NCI-H345 treated with DMSO at 0.1 percent for 48 hours (cell line): ENCODE measurements around the gene MSH3.
"Not testable (repeated sequence)": the region's sequence is repeated elsewhere in the genome, so short reads cannot be mapped to it uniquely, and the experiment has no call there.

ENCODE experiments used
- DNase-seq: peaks from one replicate; lab custom pipeline; 2025; ENCODE audit not compliant: unreplicated experiment; lab: John Stamatoyannopoulos, UW

Gene MSH3

DNA sequence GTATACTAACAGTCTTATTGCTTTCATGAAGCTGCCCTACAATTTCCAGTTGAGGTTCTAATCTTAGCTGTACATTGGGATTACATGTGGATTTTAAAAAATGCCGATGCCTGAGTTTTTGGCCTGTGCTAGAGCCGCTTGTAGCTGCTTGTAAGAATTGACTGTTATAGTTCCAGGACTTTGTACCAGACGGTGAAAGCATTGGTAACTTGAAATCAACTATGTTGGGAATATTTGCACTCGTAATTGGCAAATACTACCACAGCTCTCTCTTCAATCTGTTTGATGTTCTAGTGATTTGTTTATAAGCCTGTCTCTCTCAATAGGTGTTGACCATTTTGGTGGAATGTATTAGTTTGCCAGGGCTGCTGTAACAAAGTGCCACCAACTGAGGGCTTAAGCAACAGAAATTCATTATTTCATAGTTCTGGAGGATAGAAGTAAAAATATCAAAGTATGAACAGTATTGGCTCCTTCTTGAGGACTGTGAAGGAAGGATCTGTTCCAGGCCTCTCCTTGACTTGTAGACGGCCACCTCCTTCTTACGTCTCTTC is 50.8 kb downstream of the MSH3 start:
- DNase-seq, result no peak

GRCh38 chr5:80705801-80706200 is 51.3 kb downstream of the MSH3 start:
- no peak for DNase-seq

- DNase-seq, result no peak
Measured at GRCh38 chr5:80706835-80707447, 52.5 kb downstream of the MSH3 start.

DNA sequence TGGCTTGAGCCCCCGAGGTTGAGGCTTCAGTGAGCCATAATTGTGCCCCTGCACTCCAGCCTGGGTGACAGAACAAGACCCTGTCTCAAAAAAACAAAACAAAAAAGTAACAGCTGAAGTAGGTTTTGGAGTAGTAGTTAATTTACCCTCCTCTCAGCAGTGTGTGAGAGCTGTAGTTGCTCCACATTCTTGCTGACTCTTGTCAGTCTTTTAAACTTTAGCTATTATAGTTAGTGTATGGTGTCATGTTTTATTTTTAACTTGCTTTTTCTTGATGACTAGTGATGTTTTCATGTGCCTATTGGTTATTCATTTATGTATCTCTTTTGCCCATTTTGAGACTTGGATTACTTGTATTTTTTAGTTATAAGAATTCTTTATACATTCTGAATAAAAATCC is 53.2 kb downstream of the MSH3 start:
- no peak for DNase-seq

GRCh38 chr5:80711216-80711615 is 56.8 kb downstream of the MSH3 start:
- DNase-seq, result no peak

DNA sequence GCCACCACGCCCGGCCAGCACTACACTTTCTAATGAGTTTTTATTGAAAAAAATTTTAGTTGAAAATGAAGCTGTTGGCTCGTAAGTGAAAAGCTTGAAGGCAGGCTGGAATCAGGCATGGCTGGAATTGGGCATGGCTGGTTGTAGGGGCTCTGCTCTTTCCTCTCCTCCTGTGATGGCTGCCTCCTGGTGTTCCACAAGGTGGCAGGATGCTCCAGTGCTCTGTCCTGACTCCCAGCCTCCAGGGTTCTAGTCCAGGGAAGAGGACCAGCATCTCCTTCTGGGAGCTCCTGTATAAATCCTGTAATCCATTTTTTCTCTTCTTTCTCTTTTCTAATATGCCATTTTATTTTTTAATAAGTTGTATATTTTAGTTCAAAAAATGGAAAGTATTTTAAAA is 57.5 kb downstream of the MSH3 start:
- DNase-seq, result peak; percentile 0

DNA sequence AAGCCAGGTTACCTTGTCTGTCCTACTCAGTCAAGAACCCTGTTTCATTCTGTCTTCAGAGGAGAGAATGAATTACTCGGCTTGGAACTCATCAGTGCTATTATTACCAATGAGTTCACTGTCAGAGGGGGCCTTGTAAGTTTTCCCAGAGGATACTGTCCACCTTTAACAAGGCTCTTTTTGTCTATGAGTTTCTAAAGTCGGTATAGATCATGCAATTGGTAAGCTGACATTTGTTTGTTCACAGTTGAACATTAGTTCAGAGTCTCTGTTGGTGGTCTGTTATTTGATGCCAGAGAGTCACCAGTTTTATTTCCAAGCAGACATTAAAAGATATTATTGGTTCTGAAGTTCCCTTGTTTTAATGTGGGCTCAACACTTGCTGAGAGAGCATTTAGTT is 58.5 kb downstream of the MSH3 start:
- no peak for DNase-seq

GRCh38 chr5:80713631-80714030 is 59.2 kb downstream of the MSH3 start:
- DNase-seq, result no peak

- DNase-seq, result no peak
Measured at GRCh38 chr5:80714570-80715298, 60.3 kb downstream of the MSH3 start.

DNA sequence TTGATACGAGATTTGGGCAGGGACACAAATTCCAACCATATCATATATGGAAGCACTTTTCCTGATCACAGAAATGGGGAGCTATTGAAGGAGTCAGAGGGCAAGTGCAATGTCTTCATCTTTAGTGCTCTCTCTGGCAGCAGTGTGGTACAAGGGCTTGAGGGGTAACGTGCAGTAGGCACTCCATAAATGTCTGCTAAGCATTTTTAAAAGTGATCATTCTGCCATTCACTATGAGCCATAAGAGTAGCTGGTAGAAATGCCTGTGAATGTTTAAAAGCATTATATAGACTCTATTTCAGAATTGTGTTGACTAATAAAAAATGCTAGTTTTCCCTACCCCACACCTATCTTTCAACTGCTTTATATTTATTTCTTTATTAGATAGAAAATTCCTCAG is 61.4 kb downstream of the MSH3 start:
- DNase-seq, result no peak

GRCh38 chr5:80720181-80720580 is 65.7 kb downstream of the MSH3 start:
- DNase-seq, result no peak

DNA sequence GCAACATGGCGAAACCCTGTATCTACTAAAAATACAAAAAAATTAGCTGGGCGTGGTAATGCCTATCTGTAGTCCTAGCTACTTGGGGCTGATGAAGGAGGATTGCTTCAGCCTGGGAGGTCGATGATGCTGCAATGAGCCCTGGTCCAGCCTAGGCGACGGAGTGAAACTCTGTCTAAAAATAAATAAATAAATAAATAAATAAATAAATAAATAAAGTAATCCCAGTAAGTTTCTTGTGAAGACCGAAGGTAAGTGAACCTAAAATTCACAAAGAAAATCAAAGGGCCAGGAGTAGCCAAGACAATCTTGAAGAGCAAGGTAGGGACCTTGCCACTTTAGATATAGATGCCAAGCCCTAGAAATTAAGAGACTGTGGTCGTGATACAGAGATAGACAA is 68.5 kb downstream of the MSH3 start:
- no peak for DNase-seq

DNA sequence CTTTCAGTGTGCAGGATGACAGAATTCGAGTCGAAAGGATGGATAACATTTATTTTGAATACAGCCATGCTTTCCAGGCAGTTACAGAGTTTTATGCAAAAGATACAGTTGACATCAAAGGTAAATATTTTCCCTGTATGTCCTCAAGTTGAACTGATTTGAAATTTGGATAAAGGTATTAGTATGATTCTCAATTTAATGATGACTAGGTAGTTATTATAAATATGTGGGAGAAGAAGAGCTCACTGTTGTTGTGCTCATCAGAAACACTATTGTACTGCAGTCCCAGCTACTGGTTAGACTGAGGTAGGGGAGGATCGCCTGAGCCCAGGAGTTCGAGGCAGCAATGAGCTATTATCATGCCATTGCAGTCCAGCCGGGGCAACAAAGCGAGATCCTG is 71.0 kb downstream of the MSH3 start:
- DNase-seq, result no peak

DNA sequence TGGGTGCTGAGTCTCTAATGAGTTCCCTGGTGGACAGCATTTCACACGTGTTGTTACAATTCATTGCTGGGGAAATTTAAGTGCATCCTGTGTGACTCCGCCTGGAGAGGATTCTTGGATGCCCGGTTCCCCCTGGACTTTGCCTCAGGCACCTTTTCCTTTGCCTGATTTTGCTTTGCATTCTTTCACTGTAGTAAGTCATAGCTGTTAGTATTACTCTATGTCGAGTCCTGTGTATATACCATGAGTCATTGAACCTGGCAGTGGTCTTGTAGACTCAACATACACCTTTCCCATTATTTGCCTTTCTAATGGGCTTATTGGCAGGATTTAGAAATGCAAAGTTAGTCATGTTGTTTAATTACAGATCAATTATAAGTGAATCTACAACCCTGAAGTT is 82.3 kb downstream of the MSH3 start:
- DNase-seq, result no peak

DNA sequence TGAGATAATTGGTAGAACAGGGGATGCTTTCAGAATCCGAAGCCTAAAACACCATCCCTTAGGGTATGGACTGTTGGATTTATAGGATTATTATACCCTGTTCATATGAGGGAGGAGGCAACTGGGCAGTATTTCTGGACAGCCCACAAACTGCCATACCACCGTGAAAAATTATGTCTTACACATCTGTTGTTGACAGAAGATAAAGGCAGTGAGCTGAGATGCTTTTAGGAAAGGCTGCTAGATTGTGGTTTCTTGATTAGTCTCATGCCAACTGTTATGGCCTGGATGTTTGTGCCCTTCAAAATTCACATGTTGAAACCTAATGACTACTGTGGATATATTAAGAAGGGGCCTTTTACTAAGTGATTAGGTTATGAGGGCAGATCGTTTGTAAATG is 84.0 kb downstream of the MSH3 start:
- no peak for DNase-seq

DNA sequence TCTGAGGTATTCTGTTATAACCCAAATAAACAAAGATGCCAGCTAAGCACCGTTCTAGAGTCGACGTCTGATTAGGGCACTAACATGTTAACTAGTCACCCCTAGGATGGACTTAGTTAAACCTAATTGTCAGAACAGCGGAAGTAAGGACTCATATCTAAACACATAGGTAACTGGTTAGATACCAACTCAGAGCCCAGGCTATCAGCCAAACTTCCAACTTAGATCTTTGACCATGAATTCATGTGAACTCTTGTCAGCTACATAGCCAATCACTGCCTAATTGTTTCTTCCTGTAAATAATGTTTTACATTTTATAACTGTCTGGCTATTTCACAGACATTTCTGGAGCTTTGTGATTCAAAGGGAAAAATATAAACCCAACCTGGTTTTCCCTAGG is 84.6 kb downstream of the MSH3 start:
- no peak for DNase-seq

DNA sequence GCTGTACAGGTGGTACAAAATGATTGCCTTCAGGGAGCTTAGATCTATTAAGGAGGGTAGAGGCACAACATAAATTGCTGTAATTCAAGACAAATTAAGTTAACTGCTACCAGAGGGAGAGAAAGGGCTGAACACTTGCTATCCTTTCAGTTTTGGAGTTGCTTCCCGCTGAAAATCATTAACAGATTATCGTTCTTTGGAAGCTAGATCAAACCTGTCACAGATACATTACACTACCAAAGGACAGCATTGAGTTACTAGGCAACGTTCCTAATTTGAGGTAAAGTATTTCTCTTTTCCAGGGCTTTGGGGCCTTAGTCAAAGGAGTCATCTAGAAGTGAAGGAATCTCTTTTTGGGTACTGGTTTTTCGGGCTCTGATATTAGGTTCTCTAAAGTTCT is 85.0 kb downstream of the MSH3 start:
- DNase-seq, result no peak

DNA sequence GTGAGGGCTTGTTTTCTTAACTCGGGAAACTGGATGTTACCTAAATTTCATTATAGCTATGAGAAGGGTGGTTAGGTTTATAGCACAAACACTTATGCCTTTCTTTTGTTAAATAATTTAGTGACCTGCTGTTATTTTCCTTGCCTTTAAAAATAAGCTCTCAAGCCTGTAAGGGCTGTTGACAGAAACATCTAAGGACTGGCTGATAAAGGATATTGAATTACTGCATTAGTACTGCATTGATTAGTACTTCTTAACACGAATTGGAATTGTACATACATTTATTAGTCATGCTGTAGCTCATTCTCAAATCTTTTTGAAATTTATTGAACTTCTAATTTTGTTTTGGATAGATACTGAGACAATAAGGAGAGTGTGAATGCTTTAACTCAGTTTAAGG is 85.4 kb downstream of the MSH3 start:
- no peak for DNase-seq

GRCh38 chr5:80740488-80740887 is 86.0 kb downstream of the MSH3 start:
- DNase-seq, result not testable (repeated sequence)

DNA sequence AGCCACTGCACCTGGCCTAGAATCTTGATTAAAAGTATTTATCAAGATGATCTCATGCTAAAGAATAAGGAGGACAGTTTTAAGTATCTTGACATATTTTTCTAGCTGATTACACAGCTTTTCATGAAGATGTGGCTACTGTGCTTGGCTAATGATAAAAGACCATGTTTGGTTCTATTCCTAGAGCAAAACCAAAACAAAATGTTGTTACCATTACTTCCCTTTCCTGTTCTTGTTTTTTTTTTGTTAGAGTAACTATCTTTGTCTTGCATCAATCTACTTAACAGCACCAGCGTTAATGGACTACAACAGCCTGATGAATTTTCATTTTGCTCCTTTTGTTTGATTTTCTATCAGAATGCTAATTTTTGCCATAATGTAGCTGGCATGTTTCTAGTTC is 86.5 kb downstream of the MSH3 start:
- no peak for DNase-seq

GRCh38 chr5:80744149-80744548 is 89.7 kb downstream of the MSH3 start:
- no peak for DNase-seq

DNA sequence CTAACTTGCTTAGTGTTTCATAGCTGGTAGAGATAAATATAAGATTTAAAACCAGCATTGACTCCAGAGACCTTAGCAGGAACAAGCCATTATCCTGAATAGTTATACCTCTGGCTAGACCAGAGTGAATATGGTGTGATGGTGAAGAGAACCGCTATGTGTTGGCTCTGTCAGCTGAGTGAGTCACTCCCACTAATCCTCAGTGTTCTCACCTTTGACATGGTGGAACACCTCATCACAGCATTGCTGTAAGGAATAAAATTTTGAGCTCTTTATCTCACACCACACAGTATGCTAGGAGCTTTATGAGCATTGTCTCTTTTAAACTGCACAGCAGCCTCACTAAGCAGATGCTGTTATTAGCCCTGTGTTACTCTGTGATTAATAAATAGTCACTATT is 91.0 kb downstream of the MSH3 start:
- no peak for DNase-seq

DNA sequence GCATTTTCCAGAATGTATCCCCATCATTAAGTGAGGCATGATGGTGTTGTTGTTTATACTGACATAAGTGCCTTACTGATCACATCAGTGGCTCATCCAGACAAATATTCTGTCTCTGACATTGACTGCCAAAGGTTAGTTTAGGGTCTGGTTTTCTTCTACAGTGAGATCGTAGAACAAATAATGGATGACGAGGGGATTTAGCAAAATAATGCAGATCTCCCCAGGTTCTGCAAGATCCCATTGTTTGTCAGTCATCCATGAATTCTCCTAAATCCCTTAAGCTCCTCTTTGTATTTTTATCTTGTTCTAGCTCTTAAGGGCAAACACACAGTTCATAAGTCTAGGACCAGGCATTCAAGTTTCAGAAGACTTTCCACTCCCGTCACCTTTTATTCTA is 93.5 kb downstream of the MSH3 start:
- DNase-seq, result peak; percentile 17
